K562 (cell line): ENCODE results near the gene KCNK1. TPM values are rescaled to one million over a fixed set of nuclear protein-coding genes. Genes with fewer than 3 reads are reported as not detected.
A peak's percentile ranks its signal among the peaks of the same experiment; 100 is the strongest.

Experiments used
- HINFP ChIP-seq: fragments of 450-650 bp; conservative IDR thresholded peaks from 2 replicates; pipeline ENCODE4 v1.6.1; 2016; ENCODE audit warnings: missing genetic modification characterization, low read depth, mild to moderate bottlenecking, control low read depth, missing compliant biosample characterization
- KLF13 ChIP-seq: fragments of 450-650 bp; IDR thresholded peaks from 2 replicates; pipeline ENCODE4 v1.6.1; 2016; ENCODE audit warnings: missing genetic modification characterization, low read depth, mild to moderate bottlenecking, missing compliant biosample characterization, moderate library complexity, borderline replicate concordance
- MAX ChIP-seq: sonication (generic); formaldehyde crosslinking; IDR thresholded peaks from 2 replicates; pipeline ENCODE4 v1.9.0; 2022; ENCODE audit warnings: mild to moderate bottlenecking, missing genetic modification reagents
- NONO ChIP-seq, 2 experiments: fragments of 200-400 bp in 1 of 2; fragments of 450-650 bp in 1 of 2; formaldehyde crosslinking in 1 of 2; IDR thresholded peaks; 2 replicates each; pipeline ENCODE4 v1.6.1; 2017; ENCODE audit warnings: low read depth in 2 of 2, mild to moderate bottlenecking in 2 of 2, moderate library complexity in 2 of 2, low read length in 1 of 2
- PRDM10 ChIP-seq: fragments of 450-650 bp; IDR thresholded peaks from 2 replicates; pipeline ENCODE4 v1.6.1; 2018; ENCODE audit not compliant: partially characterized antibody
- ZNF12 ChIP-seq: sonication (generic); formaldehyde crosslinking; IDR thresholded peaks from 2 replicates; pipeline ENCODE4 v1.4.0; 2020; ENCODE audit warnings: mild to moderate bottlenecking, missing genetic modification reagents
- ZNF224 ChIP-seq: sonication (generic); formaldehyde crosslinking; IDR thresholded peaks from 2 replicates; pipeline ENCODE4 v1.8.0; 2022; ENCODE audit warnings: mild to moderate bottlenecking, missing genetic modification reagents
- ZNF253 ChIP-seq: fragments of 250-450 bp; sonication (Bioruptor Pico); conservative IDR thresholded peaks from 2 replicates; pipeline ENCODE4 v1.6.1; 2021; ENCODE audit warnings: mild to moderate bottlenecking
- ZNF431 ChIP-seq: sonication (generic); formaldehyde crosslinking; IDR thresholded peaks from 2 replicates; pipeline ENCODE4 v1.8.0; 2022; ENCODE audit warnings: mild to moderate bottlenecking, missing genetic modification reagents
- ZNF436 ChIP-seq: fragments of 250-450, 450-650 bp; sonication (Bioruptor Pico); formaldehyde crosslinking; IDR thresholded peaks from 2 replicates; pipeline ENCODE4 v1.7.0; 2020; ENCODE audit warnings: mild to moderate bottlenecking
- ZNF592 ChIP-seq: fragments of 450-650 bp; IDR thresholded peaks from 2 replicates; pipeline ENCODE4 v1.6.1; 2017; ENCODE audit warnings: antibody characterized with exemption, mild to moderate bottlenecking
- ZNF75A ChIP-seq: fragments of 450-650 bp; formaldehyde crosslinking; IDR thresholded peaks from 2 replicates; pipeline ENCODE4 v1.4.0; 2020; ENCODE audit warnings: mild to moderate bottlenecking
- polyA plus RNA-seq, 8 experiments: library from polyadenylated mRNA; depleted of rRNA in 4 of 8; stranded (reverse) in 5 of 8; unstranded in 3 of 8; fragments of >200 nt; fragmentation: Nextera tagmentation in 2 of 8; fragmentation: Illumina TruSeq in 1 of 8; extraction: Ambion mirVana in 2 of 8; extraction: Trizol in 1 of 8; gene quantifications; 2 replicates each; pipeline versions ENCODE4 v1.2.1 to v1.2.3, GENCODE V29; 2011 to 2014; ENCODE audit warnings: inconsistent platforms in 1 of 8, missing spikeins in 1 of 8
- total RNA-seq, 7 experiments: library from RNA; depleted of rRNA in 6 of 7; stranded (reverse); fragments of >200 nt in 6 of 7; fragmentation: Illumina TruSeq in 2 of 7; extraction: Trizol in 2 of 7; gene quantifications; 2 replicates each; pipeline versions ENCODE4 v1.2.1 to v1.2.3, GENCODE V29; 2011 to 2021; ENCODE audit warnings: low replicate concordance in 1 of 7
- TF ChIP-seq, protein P1 (sequence below): fragments of 450-650 bp; IDR thresholded peaks from 2 replicates; pipeline ENCODE4 v1.6.1; 2018; ENCODE audit warnings: mild to moderate bottlenecking, low read depth; ENCODE audit not compliant: partially characterized antibody

Gene KCNK1
- total and polyA plus RNA-seq, 9 of the 15 experiments (the other 6 are each of a cell fraction or from before 2014, with no cell fraction given), result 3.1 to 22.7 (median 6.0) TPM

GRCh38 chr1:233613252-233614172 lies at the start of gene KCNK1 (continued):
- TF ChIP-seq ZNF431 (no peak), ZNF224 (no peak), ZNF253 (CRISPR knock-in tag) (no peak), ZNF436 (CRISPR knock-in tag) (no peak), HINFP (tag) (no peak), ZNF12 (CRISPR knock-in tag) (no peak), ZNF75A (CRISPR knock-in tag) (no peak), NONO (IDR thresholded peaks at IDR 0.05; ENCODE audit: low read depth in 2 of 2, low read length in 1 of 2) (no peak), KLF13 (tag) (no peak), PRDM10 (peak; percentile 76), ZNF592 (no peak), MAX (CRISPR knock-in tag) (peak; percentile 54)
- TF ChIP-seq, protein P1, sequence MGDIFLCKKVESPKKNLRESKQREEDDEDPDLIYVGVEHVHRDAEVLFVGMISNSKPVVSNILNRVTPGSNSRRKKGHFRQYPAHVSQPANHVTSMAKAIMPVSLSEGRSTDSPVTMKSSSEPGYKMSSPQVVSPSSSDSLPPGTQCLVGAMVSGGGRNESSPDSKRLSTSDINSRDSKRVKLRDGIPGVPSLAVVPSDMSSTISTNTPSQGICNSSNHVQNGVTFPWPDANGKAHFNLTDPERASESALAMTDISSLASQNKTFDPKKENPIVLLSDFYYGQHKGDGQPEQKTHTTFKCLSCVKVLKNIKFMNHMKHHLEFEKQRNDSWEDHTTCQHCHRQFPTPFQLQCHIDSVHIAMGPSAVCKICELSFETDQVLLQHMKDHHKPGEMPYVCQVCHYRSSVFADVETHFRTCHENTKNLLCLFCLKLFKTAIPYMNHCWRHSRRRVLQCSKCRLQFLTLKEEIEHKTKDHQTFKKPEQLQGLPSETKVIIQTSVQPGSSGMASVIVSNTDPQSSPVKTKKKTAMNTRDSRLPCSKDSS, result no peak
